GM21619 (cell line): ENCODE results near the gene COL12A1.

Experiments
- ATAC-seq: cut with Tn5 transposase; IDR thresholded peaks from one replicate; pipeline ENCODE4 v1.9.1; 2021; ENCODE audit not compliant: unreplicated experiment

COL12A1 gene

GRCh38 chr6:75180864-75181263 is 25.0 kb downstream of the COL12A1 start:
- no peak for ATAC-seq

GRCh38 chr6:75178757-75179156 is 27.1 kb downstream of the COL12A1 start:
- no peak for ATAC-seq

GRCh38 chr6:75176076-75176582 is 29.7 kb downstream of the COL12A1 start:
- ATAC-seq = no peak

- ATAC-seq = no peak
These were observed 33.9 kb downstream of the COL12A1 start for GRCh38 chr6:75171986-75172385.

GRCh38 chr6:75171567-75171966 is 34.3 kb downstream of the COL12A1 start:
- ATAC-seq = no peak

- no peak for ATAC-seq
These were observed 34.9 kb downstream of the COL12A1 start for GRCh38 chr6:75170691-75171560.

GRCh38 chr6:75169689-75170586 is 35.9 kb downstream of the COL12A1 start:
- ATAC-seq = no peak

GRCh38 chr6:75167851-75168250 is 38.0 kb downstream of the COL12A1 start:
- no peak for ATAC-seq

- ATAC-seq = no peak
These were observed 38.5 kb downstream of the COL12A1 start for GRCh38 chr6:75167325-75167724.

GRCh38 chr6:75166773-75167172 is 39.1 kb downstream of the COL12A1 start:
- no peak for ATAC-seq

- ATAC-seq = no peak
These were observed 39.6 kb downstream of the COL12A1 start for GRCh38 chr6:75166236-75166635.

- no peak for ATAC-seq
These were observed 47.7 kb downstream of the COL12A1 start for GRCh38 chr6:75158176-75158575.

- ATAC-seq = no peak
These were observed 48.5 kb downstream of the COL12A1 start for GRCh38 chr6:75157336-75157735.

GRCh38 chr6:75156186-75156878 is 49.5 kb downstream of the COL12A1 start:
- no peak for ATAC-seq

GRCh38 chr6:75155631-75156030 is 50.2 kb downstream of the COL12A1 start:
- ATAC-seq = no peak

GRCh38 chr6:75154973-75155372 is 50.9 kb downstream of the COL12A1 start:
- ATAC-seq = no peak

- no peak for ATAC-seq
These were observed 55.0 kb downstream of the COL12A1 start for GRCh38 chr6:75150685-75151412.

GRCh38 chr6:75149696-75150095 is 56.2 kb downstream of the COL12A1 start:
- no peak for ATAC-seq

GRCh38 chr6:75149240-75149639 is 56.6 kb downstream of the COL12A1 start:
- no peak for ATAC-seq

GRCh38 chr6:75147512-75147911 is 58.3 kb downstream of the COL12A1 start:
- ATAC-seq = peak; percentile 98
